CD8-positive, alpha-beta memory T cell (primary cell): ENCODE results near the gene PPP1R16B. TPM values are rescaled to one million over a fixed set of nuclear protein-coding genes. Genes with fewer than 3 reads are reported as not detected.
A peak's percentile ranks its signal among the peaks of the same experiment; 100 is the strongest.

Experiments used
- CTCF ChIA-PET: fragments of 350-600 bp; sonication (Branson Sonifier 250); formaldehyde crosslinking; loops from one replicate; lab custom pipeline; 2021; ENCODE audit warnings: antibody characterized with exemption; lab: Charles Lee
- POLR2A ChIA-PET: fragments of 350-600 bp; sonication (Branson Sonifier 250); formaldehyde crosslinking; loops from one replicate; lab custom pipeline; 2021; ENCODE audit warnings: antibody characterized with exemption; lab: Charles Lee
- DNase-seq, 5 donors: peaks; one replicate each; pipeline versions ENCODE4 v3.0.0 to v3.0.0-alpha.2; 2020 to 2022; ENCODE audit warnings: mixed read lengths in 1 of 5
- H3K27ac ChIP-seq: one replicate; pipeline ENCODE4 v1.7.0; 2013; ENCODE audit warnings: low read depth, mild to moderate bottlenecking, low read length, moderate library complexity
- H3K27me3 ChIP-seq: 2 replicates; pipeline ENCODE4 v1.7.0; 2013; ENCODE audit warnings: low read length, mild to moderate bottlenecking; ENCODE audit not compliant: insufficient read depth, poor library complexity, severe bottlenecking
- H3K36me3 ChIP-seq: 2 replicates; pipeline ENCODE4 v1.7.0; 2013; ENCODE audit warnings: mild to moderate bottlenecking, low read length, moderate library complexity; ENCODE audit not compliant: insufficient read depth
- H3K4me1 ChIP-seq: 2 replicates; pipeline ENCODE4 v1.7.0; 2013; ENCODE audit warnings: mild to moderate bottlenecking, low read length, moderate library complexity; ENCODE audit not compliant: insufficient read depth
- H3K4me3 ChIP-seq: 2 replicates; pipeline ENCODE4 v1.7.0; 2013; ENCODE audit warnings: mild to moderate bottlenecking, low read length
- H3K9me3 ChIP-seq: 2 replicates; pipeline ENCODE4 v1.7.0; 2013; ENCODE audit warnings: mild to moderate bottlenecking, low read length
- H3K27ac Mint-ChIP-seq, 8 donors: one replicate each; pipeline ENCODE4 v1.8.0; 2020 to 2021; ENCODE audit warnings: mixed read lengths in 8 of 8, mild to moderate bottlenecking in 6 of 8, inconsistent platforms in 3 of 8, moderate library complexity in 3 of 8
- H3K27me3 Mint-ChIP-seq, 2 donors: one replicate each; pipeline ENCODE4 v1.8.0; 2020 to 2021; ENCODE audit warnings: mixed read lengths in 2 of 2, mild to moderate bottlenecking in 1 of 2, moderate library complexity in 1 of 2
- H3K36me3 Mint-ChIP-seq, 3 donors: one replicate each; pipeline ENCODE4 v1.8.0; 2020 to 2021; ENCODE audit warnings: mixed read lengths in 3 of 3, inconsistent platforms in 1 of 3, mild to moderate bottlenecking in 1 of 3
- H3K4me1 Mint-ChIP-seq, 3 donors: one replicate each; pipeline ENCODE4 v1.8.0; 2020 to 2021; ENCODE audit warnings: mixed read lengths in 3 of 3, inconsistent platforms in 1 of 3, mild to moderate bottlenecking in 1 of 3
- H3K4me3 Mint-ChIP-seq, 7 donors: one replicate each; pipeline ENCODE4 v1.8.0; 2020 to 2021; ENCODE audit warnings: mixed read lengths in 7 of 7, mild to moderate bottlenecking in 6 of 7, moderate library complexity in 4 of 7, inconsistent platforms in 2 of 7
- H3K9me3 Mint-ChIP-seq, 5 donors: one replicate each; pipeline ENCODE4 v1.8.0; 2020 to 2022; ENCODE audit warnings: mixed read lengths in 5 of 5, mild to moderate bottlenecking in 3 of 5, moderate library complexity in 2 of 5, inconsistent platforms in 1 of 5
- polyA plus RNA-seq: library from polyadenylated mRNA; unstranded; fragments of 300-500 nt; fragmentation: Illumina TruSeq; gene quantifications from one replicate; pipeline ENCODE4 v1.2.3, GENCODE V29; 2021
- total RNA-seq, 2 experiments: library from RNA; stranded (reverse); gene quantifications; one replicate each; pipeline ENCODE4 v1.2.3, GENCODE V29; 2021

Gene PPP1R16B
- total and polyA plus RNA-seq, 3 experiments from 2014 or later = 40.2 to 171 (median 167) TPM

DNA sequence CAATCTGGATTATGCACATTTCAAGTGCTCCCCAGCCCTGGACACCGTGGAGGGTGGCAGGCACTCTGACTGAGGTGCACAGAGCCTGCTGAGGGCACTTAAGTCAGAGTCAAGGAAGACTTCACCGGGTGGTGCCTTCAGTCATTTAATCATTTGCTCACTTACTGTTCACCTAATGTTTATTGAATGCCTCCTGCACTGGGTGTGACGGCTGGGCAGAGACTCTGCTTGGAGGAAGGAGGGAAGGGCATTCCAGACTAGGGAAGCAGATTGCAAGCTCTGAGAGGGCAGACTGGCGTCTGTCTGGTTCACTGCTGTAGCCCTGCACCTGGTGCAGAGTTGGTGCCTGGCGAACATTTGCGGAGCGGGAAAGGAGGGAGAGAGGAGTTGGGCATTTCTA, 66.5 kb downstream of the PPP1R16B start:
- peak overlapping the region; percentile 97 to 100 (median 100) for H3K27ac Mint-ChIP-seq
- Histone ChIP-seq H3K27me3 (no peaks in the 10 kb centered on the region), H3K27ac (peak overlapping the region; percentile 85), H3K9me3 (no peaks in the 10 kb centered on the region), H3K4me3 (peak overlapping the region; percentile 21), H3K4me1 (peaks cover 72% of the 10 kb centered on the region), H3K36me3 (no peaks in the 10 kb centered on the region)
- peaks cover 72 to 97% (median 96%) of the 10 kb centered on the region in 3 donors for H3K4me1 Mint-ChIP-seq
- CTCF ChIA-PET = interaction anchor here (1.3 to 5.6 kb wide), 4 partner anchors 21 to 82 kb away, joined by 4 to 66 read pairs (median 8); partner anchors contain the start of gene PPP1R16B
- no peaks in the 10 kb centered on the region for H3K27me3 Mint-ChIP-seq
- DNase-seq = no peak
- H3K36me3 Mint-ChIP-seq = peaks cover 0 to 31% (median 2%) of the 10 kb centered on the region in 3 donors
- H3K9me3 Mint-ChIP-seq = peaks cover 0 to 3% (median 0%) of the 10 kb centered on the region in 5 donors
- peak overlapping the region; percentile 75 to 93 (median 84) for H3K4me3 Mint-ChIP-seq
- POLR2A ChIA-PET = interaction anchor here (1.4 to 6.6 kb wide), 3 partner anchors 10 to 65 kb away, joined by 5 to 80 read pairs (median 12); partner anchors contain the start of gene PPP1R16B

DNA sequence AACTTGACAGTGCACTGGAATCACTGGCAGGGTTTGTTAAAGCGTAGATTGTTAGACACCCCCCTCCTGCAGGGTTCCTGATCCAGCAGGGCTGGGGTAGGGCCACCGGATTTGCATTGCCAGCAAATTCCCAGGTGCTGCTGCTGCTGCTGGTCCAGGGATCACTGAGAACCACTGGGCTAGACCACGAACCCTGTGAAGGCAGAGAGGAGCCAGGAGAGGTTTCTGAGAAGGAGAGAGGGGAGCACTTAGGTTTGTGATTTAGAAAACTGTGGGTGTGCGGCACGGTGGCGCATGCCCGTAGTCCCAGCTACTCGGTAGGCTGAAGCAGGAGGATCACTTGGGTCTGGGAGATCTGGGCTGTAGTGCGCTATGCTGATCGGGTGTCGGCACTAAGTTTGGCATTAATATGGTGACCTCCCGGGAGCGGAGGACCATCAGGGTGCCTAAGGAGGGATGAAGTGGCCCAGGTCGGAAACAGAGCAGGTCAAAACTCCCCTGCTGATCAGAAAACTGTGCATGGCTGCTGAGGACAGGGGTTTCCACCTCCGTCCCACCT, 67.1 kb downstream of the PPP1R16B start:
- peaks cover 0 to 3% (median 0%) of the 10 kb centered on the region in 5 donors for H3K9me3 Mint-ChIP-seq
- H3K4me1 Mint-ChIP-seq = peaks cover 74 to 96% (median 96%) of the 10 kb centered on the region in 3 donors
- peaks cover 0 to 30% (median 4%) of the 10 kb centered on the region in 3 donors for H3K36me3 Mint-ChIP-seq
- POLR2A ChIA-PET = interaction anchor here (1.0 to 6.6 kb wide), 6 partner anchors 10 to 66 kb away, joined by 3 to 80 read pairs (median 8); partner anchors contain the start of gene PPP1R16B
- DNase-seq = no peak
- peak overlapping the region; percentile 75 to 93 (median 84) for H3K4me3 Mint-ChIP-seq
- H3K27me3 ChIP-seq = no peaks in the 10 kb centered on the region
- H3K27ac ChIP-seq = peak overlapping the region; percentile 85
- no peaks in the 10 kb centered on the region for H3K36me3 ChIP-seq
- peak overlapping the region; percentile 97 to 100 (median 100) for H3K27ac Mint-ChIP-seq
- H3K4me3 ChIP-seq = peak overlapping the region; percentile 21
- H3K4me1 ChIP-seq = peaks cover 72% of the 10 kb centered on the region
- CTCF ChIA-PET = interaction anchor here (0.8 to 5.6 kb wide), 7 partner anchors 14 to 83 kb away, joined by 3 to 66 read pairs (median 6); partner anchors contain the start of gene PPP1R16B
- H3K9me3 ChIP-seq = no peaks in the 10 kb centered on the region
- H3K27me3 Mint-ChIP-seq = no peaks in the 10 kb centered on the region

DNA sequence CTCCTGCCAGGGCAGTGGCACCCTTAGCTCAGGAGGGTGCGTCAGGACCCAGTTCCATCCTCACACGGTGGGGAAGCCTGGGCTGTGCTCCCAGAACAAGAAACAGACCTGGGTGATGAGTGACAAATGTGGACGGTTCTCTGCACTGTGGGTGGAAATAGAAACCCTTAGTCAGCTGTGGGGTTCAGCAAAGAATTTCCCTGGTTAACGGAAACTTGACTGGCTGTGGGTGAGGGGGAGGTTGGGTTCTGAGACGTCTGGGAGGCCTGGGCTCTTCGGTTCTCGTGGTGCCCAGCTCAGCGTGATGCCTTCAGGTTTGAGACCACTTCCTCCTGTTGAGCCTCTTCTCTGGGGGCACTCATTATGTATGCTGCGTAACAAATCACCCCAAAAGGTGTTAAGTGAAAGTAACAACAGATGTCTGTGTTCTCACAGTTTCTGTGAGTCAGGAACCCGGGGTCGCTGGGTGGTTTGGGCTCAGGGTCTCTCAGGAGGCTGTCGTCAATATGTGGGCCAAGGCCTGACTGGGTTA, 67.6 kb downstream of the PPP1R16B start:
- Histone ChIP-seq H3K27me3 (no peaks in the 10 kb centered on the region), H3K36me3 (no peaks in the 10 kb centered on the region), H3K4me1 (peaks cover 72% of the 10 kb centered on the region), H3K27ac (peak overlapping the region; percentile 85), H3K9me3 (no peaks in the 10 kb centered on the region), H3K4me3 (peak overlapping the region; percentile 21)
- Mint-ChIP-seq H3K9me3 (peaks cover 0 to 3% (median 0%) of the 10 kb centered on the region in 5 donors), H3K27ac (peak overlapping the region; percentile 97 to 100 (median 100)), H3K4me3 (peak overlapping the region; percentile 75 to 93 (median 84)), H3K36me3 (peaks cover 0 to 29% (median 2%) of the 10 kb centered on the region in 3 donors), H3K27me3 (no peaks in the 10 kb centered on the region), H3K4me1 (peaks cover 77 to 96% (median 96%) of the 10 kb centered on the region in 3 donors)
- peak; percentile 55 to 92 (median 76) for DNase-seq
- ChIA-PET POLR2A (interaction anchor here (1.0 to 6.6 kb wide), 6 partner anchors 11 to 66 kb away, joined by 3 to 80 read pairs (median 8); partner anchors contain the start of gene PPP1R16B), CTCF (interaction anchor here (0.8 to 5.6 kb wide), 10 partner anchors 12 to 89 kb away, joined by 3 to 66 read pairs (median 5); partner anchors contain the start of genes DHX35 and PPP1R16B)

DNA sequence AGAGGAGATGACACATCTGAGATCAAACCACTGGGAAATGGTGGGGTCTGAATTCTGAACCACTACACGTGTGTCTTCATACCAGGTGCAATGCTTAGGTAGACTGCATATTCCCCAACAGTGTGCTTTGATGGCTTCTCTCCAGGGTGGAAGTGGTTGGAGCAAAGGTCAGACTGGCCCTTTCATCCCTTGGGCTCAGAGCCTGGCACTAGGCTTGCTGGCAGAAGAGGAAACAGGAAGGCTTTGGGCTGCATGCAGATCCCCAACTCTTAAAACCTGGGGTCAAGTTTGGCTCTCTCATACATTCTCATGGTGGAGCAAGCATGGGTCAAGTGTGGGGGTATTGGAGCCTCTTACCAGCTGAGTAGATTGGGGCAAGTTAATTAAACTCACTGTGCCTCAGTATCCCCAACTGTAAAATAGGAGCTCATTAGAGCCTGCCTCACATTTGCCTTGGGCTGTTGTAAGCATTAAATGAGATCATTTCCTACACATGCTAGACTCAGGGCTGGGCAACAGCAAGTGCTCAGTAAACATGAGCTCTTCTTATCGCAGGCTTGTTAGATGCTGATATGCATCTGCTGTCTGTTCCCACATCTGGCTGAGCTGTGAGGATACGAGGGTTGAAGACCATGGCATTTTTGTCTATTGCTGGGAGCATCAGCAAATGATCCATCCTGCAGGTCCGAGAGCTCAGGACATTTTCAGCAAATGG, 69.1 kb downstream of the PPP1R16B start:
- H3K4me3 Mint-ChIP-seq = peak overlapping the region; percentile 78 to 93 (median 88)
- ChIA-PET POLR2A (interaction anchor here (0.6 to 6.6 kb wide), 10 partner anchors 9 to 127 kb away, joined by 3 to 80 read pairs (median 6); partner anchors contain the start of genes ACTR5, DHX35 and PPP1R16B), CTCF (interaction anchor here (0.7 to 5.6 kb wide), 14 partner anchors 10 to 88 kb away, joined by 3 to 66 read pairs (median 6); partner anchors contain the start of genes DHX35 and PPP1R16B)
- H3K27ac Mint-ChIP-seq = peak overlapping the region; percentile 97 to 100 (median 100)
- Histone ChIP-seq H3K27me3 (no peaks in the 10 kb centered on the region), H3K36me3 (no peaks in the 10 kb centered on the region), H3K4me1 (peaks cover 72% of the 10 kb centered on the region), H3K27ac (peak overlapping the region; percentile 85), H3K9me3 (no peaks in the 10 kb centered on the region), H3K4me3 (peak overlapping the region; percentile 61)
- H3K36me3 Mint-ChIP-seq = peaks cover 0 to 29% (median 6%) of the 10 kb centered on the region in 3 donors
- DNase-seq = peak; percentile 32 to 73 (median 35)
- peaks cover 0 to 3% (median 0%) of the 10 kb centered on the region in 5 donors for H3K9me3 Mint-ChIP-seq
- H3K4me1 Mint-ChIP-seq = peaks cover 83 to 100% (median 99%) of the 10 kb centered on the region in 3 donors
- H3K27me3 Mint-ChIP-seq = no peaks in the 10 kb centered on the region

DNA sequence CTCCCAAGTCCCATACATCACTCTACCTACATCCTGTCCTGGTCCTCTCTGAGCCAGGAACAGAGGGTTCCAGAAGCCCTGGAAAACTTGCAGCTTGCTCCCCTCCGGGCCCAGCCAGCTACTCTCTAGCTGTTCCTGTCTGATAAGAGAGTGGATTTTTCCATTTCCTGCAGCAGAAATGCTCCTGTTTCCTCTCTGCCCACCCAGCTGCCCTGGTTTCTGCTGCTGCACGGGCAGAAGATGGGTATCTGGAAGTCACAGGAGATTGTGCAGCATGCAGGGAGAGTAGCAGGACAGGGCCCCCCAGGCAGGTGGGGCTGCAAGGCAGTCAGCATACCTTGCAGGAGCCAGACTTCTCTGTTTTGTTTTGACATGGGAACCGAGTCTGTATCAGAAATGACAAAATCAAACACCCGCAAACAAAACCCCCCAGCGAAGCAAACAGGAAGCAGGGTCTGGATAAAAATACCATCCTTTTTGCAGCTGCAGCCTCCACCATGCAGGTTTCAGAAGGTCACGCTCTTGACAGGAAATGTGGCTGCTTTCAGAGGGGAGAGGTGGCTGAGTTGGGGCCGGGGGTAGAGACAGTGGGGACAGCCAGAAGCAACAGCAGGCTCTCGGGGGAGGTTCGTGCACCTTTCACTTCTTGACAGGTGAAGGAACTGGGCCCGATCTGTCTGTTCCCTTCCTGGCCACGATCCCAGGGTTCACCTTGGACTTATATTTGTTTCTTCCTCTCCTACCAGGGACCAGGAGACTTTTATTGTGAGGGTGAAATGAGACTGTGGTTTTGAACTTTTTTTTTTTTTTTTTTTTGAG, 69.9 kb downstream of the PPP1R16B start:
- peaks cover 0 to 33% (median 8%) of the 10 kb centered on the region in 3 donors for H3K36me3 Mint-ChIP-seq
- Histone ChIP-seq H3K27me3 (no peaks in the 10 kb centered on the region), H3K4me1 (peaks cover 65% of the 10 kb centered on the region), H3K27ac (peak overlapping the region; percentile 85), H3K36me3 (no peaks in the 10 kb centered on the region), H3K9me3 (no peaks in the 10 kb centered on the region), H3K4me3 (peak overlapping the region; percentile 61)
- H3K4me1 Mint-ChIP-seq = peaks cover 83 to 100% (median 99%) of the 10 kb centered on the region in 3 donors
- POLR2A ChIA-PET = interaction anchor here (0.6 to 6.6 kb wide), 10 partner anchors 8 to 128 kb away, joined by 3 to 80 read pairs (median 6); partner anchors contain the start of genes ACTR5, DHX35 and PPP1R16B
- CTCF ChIA-PET = interaction anchor here (0.7 to 5.6 kb wide), 17 partner anchors 11 to 87 kb away, joined by 3 to 66 read pairs (median 6); partner anchors contain the start of genes DHX35 and PPP1R16B
- H3K9me3 Mint-ChIP-seq = peaks cover 0 to 3% (median 0%) of the 10 kb centered on the region in 5 donors
- peak overlapping the region; percentile 97 to 100 (median 100) for H3K27ac Mint-ChIP-seq
- H3K4me3 Mint-ChIP-seq = peak overlapping the region; percentile 78 to 93 (median 88)
- H3K27me3 Mint-ChIP-seq = no peaks in the 10 kb centered on the region
- DNase-seq = peak; percentile 65 to 90 (median 76)

DNA sequence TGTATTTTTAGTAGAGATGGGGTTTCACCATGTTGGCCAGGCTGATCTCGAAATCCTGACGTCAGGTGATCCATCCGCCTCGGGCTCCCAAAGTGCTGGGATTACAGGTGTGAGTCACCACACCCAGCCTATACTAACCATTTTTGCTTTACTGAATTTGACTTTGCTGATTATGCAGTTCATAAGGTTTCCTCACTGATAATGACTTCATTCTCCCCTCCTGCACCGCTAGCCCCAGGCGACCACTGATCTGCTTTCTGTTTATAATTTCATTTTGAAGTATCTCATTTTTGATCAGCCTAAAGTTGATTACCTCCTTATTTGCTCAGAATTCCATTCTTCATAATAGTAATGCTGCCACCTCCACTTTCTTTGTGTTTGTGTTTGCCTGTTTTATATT, 72.0 kb downstream of the PPP1R16B start:
- H3K9me3 Mint-ChIP-seq = peaks cover 0 to 2% (median 0%) of the 10 kb centered on the region in 5 donors
- peaks cover 0 to 45% (median 8%) of the 10 kb centered on the region in 3 donors for H3K36me3 Mint-ChIP-seq
- Histone ChIP-seq H3K4me3 (no peak overlapping the region), H3K27ac (no peak overlapping the region), H3K4me1 (peaks cover 56% of the 10 kb centered on the region), H3K27me3 (no peaks in the 10 kb centered on the region), H3K36me3 (no peaks in the 10 kb centered on the region), H3K9me3 (no peaks in the 10 kb centered on the region)
- peaks cover 84 to 100% (median 99%) of the 10 kb centered on the region in 3 donors for H3K4me1 Mint-ChIP-seq
- peak overlapping the region in 5 of 7 donors; percentile 10 to 64 (median 32) for H3K4me3 Mint-ChIP-seq
- ChIA-PET CTCF (interaction anchor here (1.8 to 5.6 kb wide), 2 partner anchors 22 to 71 kb away, joined by 5 to 66 read pairs; partner anchors contain the start of gene PPP1R16B), POLR2A (interaction anchor here (3.2 to 6.6 kb wide), 2 partner anchors 15 to 71 kb away, joined by 32 to 80 read pairs; partner anchors contain the start of gene PPP1R16B)
- DNase-seq = peak in 1 of 5 donors; percentile 24
- peak overlapping the region; percentile 78 to 99 (median 91) for H3K27ac Mint-ChIP-seq
- peaks cover 0 to 2% of the 10 kb centered on the region in 2 donors for H3K27me3 Mint-ChIP-seq
